Activated CD8-positive, alpha-beta memory T cell treated with anti-CD3 and anti-CD28 coated beads, Interleukin-2, amount 10 ng/mL, durations not matched to agents 7 days and 5 days (primary cell): ENCODE measurements around the gene PDHA2. TPM values are rescaled to one million over a fixed set of nuclear protein-coding genes. Genes with fewer than 3 reads are reported as not detected.

Experiments used
- ATAC-seq: fragments of 150-1000 bp; cut with Tn5 transposase; one replicate; pipeline ENCODE4 v1.10.0; 2021; ENCODE audit warnings: moderate library complexity
- CTCF ChIA-PET: fragments of 350-600 bp; sonication (Branson Sonifier 250); formaldehyde crosslinking; loops from one replicate; lab custom pipeline; 2021; ENCODE audit warnings: antibody characterized with exemption; lab: Charles Lee
- DNase-seq: peaks from one replicate; pipeline ENCODE4 v3.0.0-alpha.2; 2020
- H3K27ac Mint-ChIP-seq: one replicate; pipeline ENCODE4 v1.8.0; 2021; ENCODE audit warnings: mild to moderate bottlenecking, mixed read lengths
- H3K27me3 Mint-ChIP-seq: one replicate; pipeline ENCODE4 v1.8.0; 2021; ENCODE audit warnings: mixed read lengths
- H3K36me3 Mint-ChIP-seq: one replicate; pipeline ENCODE4 v1.8.0; 2021; ENCODE audit warnings: mild to moderate bottlenecking, mixed read lengths
- H3K4me1 Mint-ChIP-seq: one replicate; pipeline ENCODE4 v1.8.0; 2021; ENCODE audit warnings: mixed read lengths
- H3K4me3 Mint-ChIP-seq: one replicate; pipeline ENCODE4 v1.8.0; 2021; ENCODE audit warnings: mild to moderate bottlenecking, moderate library complexity, mixed read lengths
- H3K9me3 Mint-ChIP-seq: one replicate; pipeline ENCODE4 v1.8.0; 2022; ENCODE audit warnings: low read depth, mixed read lengths
- total RNA-seq, 2 experiments: library from RNA; stranded (reverse); gene quantifications; one replicate each; pipeline ENCODE4 v1.2.3, GENCODE V29; 2021

The PDHA2 gene
- total RNA-seq, 2 experiments from 2014 or later: not detected

DNA sequence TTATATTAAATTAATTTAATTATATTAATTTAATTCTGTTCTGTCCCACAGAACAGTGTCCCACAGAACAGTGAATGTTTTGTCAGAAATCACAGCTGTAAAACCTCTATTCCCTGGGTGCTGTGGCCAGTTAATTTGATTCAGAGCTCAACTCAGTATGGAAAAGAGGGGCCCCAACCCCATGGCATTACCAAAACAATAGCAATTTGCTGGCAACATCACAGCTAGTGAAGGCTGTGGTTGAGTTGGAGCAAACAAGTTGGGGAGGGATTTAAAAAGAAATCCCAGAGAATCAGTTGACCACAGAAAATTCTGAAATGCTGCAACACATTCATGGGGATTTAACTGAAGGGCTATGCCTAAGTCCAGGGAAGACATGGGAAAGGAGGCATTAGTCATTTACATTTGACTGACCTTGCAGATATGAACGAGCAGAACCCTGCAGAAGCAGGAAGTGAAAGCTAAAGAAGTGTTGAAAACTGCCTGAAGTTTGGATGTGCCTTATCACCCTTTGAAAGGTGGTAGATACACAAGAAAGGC lies 30.1 kb downstream of the PDHA2 start:
- DNase-seq (no peak), ATAC-seq (no peak)
- Mint-ChIP-seq H3K9me3 (peaks cover 9% of the 10 kb centered on the region), H3K27ac (no peak overlapping the region), H3K36me3 (no peaks in the 10 kb centered on the region), H3K4me1 (no peaks in the 10 kb centered on the region), H3K4me3 (no peak overlapping the region), H3K27me3 (no peaks in the 10 kb centered on the region)
- CTCF ChIA-PET: no interaction called here

DNA sequence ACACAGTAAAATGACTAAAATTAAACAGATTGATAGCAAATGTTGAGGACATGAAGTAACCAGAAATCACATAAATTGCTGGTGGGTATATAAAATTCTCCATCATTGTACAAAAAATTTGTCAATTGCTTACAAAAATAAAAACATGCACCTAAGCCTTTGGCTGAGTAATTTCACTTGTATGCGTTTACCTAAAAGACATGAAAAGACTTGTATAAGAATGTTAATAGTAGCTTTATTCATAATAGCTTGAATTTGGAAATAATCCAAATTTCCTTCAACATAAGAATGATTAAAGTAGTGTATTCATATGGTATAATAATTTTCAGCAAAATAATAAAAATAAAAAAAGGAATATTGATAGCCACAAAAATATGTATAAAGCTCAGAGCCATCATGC lies 37.7 kb downstream of the PDHA2 start:
- no peaks in the 10 kb centered on the region for H3K27me3 Mint-ChIP-seq
- H3K9me3 Mint-ChIP-seq: peaks cover 3% of the 10 kb centered on the region
- CTCF ChIA-PET: no interaction called here
- H3K27ac Mint-ChIP-seq: no peak overlapping the region
- no peaks in the 10 kb centered on the region for H3K36me3 Mint-ChIP-seq
- DNase-seq: no peak
- no peak overlapping the region for H3K4me3 Mint-ChIP-seq
- H3K4me1 Mint-ChIP-seq: no peaks in the 10 kb centered on the region
- no peak for ATAC-seq

DNA sequence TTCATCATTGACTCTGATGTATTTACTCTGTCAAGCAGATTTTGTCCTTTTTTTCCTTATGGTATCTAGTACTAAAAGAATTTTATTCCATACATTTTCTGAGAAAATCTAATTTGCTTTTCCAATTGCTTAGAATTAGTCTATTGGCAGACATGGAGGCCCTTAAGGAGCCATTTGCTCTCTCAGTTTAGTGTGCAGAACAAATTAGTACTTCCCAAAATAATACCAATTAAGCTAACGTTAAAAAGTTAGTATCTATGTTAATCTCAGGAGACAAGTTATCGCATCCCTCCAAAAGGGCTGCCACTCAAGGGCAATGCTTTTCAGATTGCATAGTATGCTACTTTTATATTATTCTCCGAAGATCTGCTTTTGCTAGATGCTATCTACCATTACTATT lies 47.7 kb downstream of the PDHA2 start:
- DNase-seq (no peak), ATAC-seq (no peak)
- CTCF ChIA-PET: no interaction called here
- Mint-ChIP-seq H3K27ac (no peak overlapping the region), H3K4me1 (no peaks in the 10 kb centered on the region), H3K36me3 (no peaks in the 10 kb centered on the region), H3K9me3 (peaks cover 12% of the 10 kb centered on the region), H3K27me3 (no peaks in the 10 kb centered on the region), H3K4me3 (no peak overlapping the region)

DNA sequence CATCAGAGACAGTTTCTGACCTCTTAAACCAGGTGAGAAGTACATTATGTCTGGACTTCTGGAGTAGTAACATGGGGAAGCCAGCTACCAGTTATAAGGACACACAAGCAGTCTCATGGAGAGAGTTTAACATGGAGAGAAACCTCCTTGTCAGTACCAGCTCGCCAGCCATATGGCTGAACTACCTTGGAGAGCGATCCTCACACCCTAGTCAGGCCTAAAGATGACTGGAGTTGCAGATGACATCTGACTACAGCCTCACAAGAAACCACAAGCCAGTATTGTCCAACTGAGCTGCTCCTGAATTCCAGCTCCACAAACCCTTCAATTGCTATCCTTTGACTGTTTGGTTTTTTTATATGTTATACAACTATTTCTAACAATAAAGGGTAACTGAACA lies 49.8 kb downstream of the PDHA2 start:
- Mint-ChIP-seq H3K4me3 (no peak overlapping the region), H3K9me3 (peaks cover 13% of the 10 kb centered on the region), H3K4me1 (no peaks in the 10 kb centered on the region), H3K27me3 (no peaks in the 10 kb centered on the region), H3K27ac (no peak overlapping the region), H3K36me3 (no peaks in the 10 kb centered on the region)
- CTCF ChIA-PET: no interaction called here
- DNase-seq (no peak), ATAC-seq (no peak)
